Endothelial cell of hepatic sinusoid (primary cell): Measurements from ENCODE around the gene ZNF219.

Experiments
- in situ Hi-C: cut with HindIII; loops from 2 replicates; pipeline ENCODE4 v1.10.0; 2017; ENCODE audit warnings: low sequenced_read_pairs

ZNF219 gene

GRCh38 chr14:21088687-21089086 is 9.8 kb downstream of the ZNF219 start:
- in situ Hi-C loops = no loop called here

- in situ Hi-C loops = no loop called here
Observed at GRCh38 chr14:21087294-21088091, 11.0 kb downstream of the ZNF219 start.

- in situ Hi-C loops = no loop called here
Observed at GRCh38 chr14:21086908-21087293, 11.6 kb downstream of the ZNF219 start.

DNA sequence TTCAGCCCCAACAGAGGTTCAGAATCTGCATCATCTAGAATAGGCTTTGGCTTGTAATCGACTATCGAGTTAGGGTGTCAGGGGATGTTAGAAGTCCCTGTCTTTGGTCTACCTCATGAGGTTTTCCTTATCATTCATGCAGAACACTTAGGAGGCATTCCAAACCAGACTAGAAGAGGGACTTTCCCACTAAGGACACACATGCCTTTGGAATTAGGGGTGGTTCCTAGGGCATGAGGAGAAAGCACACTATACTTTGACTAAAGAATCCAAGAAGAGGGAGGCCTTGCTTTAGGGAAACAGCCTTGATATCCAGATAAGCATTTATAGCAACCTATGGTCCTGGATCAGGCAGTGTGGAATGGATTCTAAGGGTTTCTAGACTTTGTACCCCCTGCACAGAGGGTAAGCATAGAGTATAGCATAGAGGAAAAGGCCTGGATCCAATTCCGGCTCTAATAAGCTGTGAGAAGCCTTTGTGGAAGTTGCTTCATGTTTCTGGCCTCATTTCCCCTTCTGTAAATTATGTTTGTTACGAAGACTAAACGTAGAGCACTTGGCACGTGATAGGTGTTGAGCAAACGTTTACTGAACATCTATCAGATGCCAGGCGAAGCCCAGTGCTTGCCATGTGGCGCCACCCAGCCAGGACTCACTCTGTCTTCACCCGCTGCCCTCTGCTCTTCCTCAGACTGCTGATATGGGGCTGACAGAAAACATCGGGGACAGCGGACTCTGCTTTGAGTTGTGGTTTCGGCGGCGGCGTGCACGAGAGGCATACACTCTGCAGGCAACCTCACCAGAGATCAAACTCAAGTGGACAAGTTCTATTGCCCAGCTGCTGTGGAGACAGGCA is 13.2 kb downstream of the ZNF219 start:
- in situ Hi-C loops = no loop called here

GRCh38 chr14:21084396-21084795 is 14.1 kb downstream of the ZNF219 start:
- in situ Hi-C loops = no loop called here

- in situ Hi-C loops = no loop called here
Observed at GRCh38 chr14:21083565-21084325, 14.7 kb downstream of the ZNF219 start.

DNA sequence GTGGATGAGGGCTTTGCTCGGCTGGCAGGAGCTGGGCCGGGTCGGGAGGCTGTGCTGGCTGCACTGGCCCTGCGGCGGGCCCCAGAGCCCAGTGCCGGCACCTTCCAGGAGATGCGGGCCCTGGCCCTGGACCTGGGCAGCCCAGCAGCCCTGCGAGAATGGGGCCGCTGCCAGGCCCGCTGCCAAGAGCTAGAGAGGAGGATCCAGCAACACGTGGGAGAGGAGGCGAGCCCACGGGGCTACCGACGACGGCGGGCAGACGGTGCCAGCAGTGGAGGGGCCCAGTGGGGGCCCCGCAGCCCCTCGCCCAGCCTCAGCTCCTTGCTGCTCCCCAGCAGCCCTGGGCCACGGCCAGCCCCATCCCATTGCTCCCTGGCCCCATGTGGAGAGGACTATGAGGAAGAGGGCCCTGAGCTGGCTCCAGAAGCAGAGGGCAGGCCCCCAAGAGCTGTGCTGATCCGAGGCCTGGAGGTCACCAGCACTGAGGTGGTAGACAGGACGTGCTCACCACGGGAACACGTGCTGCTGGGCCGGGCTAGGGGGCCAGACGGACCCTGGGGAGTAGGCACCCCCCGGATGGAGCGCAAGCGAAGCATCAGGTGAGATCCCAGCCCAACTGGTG is 16.8 kb downstream of the ZNF219 start:
- in situ Hi-C loops = no loop called here

DNA sequence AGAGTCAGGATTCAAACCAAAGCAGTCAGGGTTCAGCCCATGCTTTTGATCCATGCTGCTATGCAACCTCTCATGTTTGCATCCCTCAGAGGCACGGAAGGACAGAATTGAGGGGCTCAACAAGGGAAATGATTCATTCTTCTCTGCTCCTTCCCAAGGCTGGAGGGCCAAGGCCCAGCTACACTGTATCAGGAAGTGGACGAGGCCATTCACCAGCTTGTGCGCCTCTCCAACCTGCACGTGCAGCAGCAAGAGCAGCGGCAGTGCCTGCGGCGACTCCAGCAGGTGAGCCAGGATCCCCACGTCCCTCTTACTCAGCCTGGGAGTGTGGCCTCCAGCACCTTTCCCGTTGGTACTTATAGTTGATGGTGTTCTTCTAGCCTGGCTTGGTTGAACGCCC is 19.7 kb downstream of the ZNF219 start:
- in situ Hi-C loops = no loop called here

- in situ Hi-C loops = no loop called here
Observed at GRCh38 chr14:21078287-21078686, 20.2 kb downstream of the ZNF219 start.

DNA sequence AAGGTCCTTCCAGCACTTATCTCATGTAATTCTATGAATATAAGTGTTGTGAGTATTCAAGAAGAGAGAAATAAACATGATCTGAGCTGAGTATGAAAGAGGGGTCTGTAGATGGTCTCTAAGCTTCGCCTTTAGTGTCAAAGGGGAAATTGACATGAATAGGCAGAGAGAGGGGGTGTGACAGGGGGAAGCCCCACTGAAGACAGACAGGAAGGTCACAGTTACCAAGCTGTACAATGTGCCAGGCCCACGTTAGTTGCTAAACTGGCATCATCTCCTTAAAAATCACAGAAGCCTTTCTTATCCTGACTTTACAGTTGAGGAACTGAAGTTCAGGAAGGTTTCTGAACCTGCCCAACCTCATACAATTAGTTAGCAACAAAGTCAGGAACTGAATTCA is 20.8 kb downstream of the ZNF219 start:
- in situ Hi-C loops = no loop called here

DNA sequence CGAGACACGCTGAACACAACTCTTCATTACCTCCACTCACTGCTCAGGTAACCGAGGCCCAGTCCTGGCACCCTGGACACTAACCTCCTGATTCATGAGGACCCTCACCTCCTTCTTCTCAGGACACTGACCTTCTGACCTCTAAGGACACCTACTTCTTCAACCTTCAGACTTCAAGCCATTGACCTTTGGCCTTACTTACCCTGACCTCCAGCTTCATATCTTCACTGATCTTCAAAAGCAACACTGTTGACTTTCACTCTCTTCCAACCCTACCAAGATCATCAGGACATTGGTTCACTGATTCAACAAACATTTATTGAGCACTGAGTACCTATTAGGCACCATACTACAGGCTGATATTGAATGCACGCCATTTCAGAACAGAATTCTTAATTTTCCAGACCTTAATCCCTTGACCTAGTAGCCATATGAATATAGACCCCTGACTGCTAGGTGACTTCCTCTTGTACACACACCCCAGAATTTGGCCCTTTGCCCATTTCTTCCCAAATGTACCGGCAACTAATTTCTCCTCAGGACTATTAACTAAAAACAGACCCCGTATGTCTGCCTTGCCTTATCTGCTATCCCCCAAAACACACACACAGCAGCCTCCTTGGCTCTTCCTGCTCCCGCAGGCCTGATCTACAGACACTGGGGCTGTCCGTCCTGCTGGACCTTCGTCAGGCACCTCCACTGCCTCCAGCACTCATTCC is 22.6 kb downstream of the ZNF219 start:
- in situ Hi-C loops = no loop called here

GRCh38 chr14:21074398-21075272 is 23.8 kb downstream of the ZNF219 start:
- in situ Hi-C loops = no loop called here

DNA sequence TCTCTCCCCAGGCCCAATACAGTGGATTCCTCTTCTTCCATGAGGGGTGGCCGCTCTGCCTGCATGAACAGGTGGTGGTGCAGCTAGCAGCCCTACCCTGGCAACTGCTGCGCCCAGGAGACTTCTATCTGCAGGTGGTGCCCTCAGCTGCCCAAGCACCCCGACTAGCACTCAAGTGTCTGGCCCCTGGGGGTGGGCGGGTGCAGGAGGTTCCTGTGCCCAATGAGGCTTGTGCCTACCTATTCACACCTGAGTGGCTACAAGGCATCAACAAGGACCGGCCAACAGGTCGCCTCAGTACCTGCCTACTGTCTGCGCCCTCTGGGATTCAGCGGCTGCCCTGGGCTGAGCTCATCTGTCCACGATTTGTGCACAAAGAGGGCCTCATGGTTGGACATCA is 24.5 kb downstream of the ZNF219 start:
- in situ Hi-C loops = no loop called here

GRCh38 chr14:21072781-21073339 is 25.6 kb downstream of the ZNF219 start:
- in situ Hi-C loops = no loop called here

DNA sequence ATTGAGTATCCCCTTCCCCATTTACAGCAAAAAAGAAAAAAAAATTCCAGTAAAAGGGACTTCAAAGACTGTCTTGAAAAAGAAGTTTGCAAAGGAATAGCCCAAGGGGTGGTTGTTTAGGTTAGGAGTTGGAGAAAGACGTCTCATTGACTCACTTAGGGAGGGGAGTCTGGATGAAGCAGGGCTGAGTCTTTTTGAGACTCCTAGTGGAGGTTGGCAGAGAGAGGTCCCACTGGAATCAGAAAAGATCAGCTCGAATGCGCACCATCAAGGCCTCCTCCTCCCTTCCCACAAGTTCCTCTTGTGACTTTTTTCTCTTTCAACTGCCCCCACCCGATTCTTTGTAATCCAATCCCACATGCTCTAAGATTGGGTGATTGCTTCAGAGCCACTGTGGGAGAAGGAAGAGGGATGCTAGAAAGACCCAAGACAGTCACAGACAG is 26.4 kb downstream of the ZNF219 start:
- in situ Hi-C loops = no loop called here

DNA sequence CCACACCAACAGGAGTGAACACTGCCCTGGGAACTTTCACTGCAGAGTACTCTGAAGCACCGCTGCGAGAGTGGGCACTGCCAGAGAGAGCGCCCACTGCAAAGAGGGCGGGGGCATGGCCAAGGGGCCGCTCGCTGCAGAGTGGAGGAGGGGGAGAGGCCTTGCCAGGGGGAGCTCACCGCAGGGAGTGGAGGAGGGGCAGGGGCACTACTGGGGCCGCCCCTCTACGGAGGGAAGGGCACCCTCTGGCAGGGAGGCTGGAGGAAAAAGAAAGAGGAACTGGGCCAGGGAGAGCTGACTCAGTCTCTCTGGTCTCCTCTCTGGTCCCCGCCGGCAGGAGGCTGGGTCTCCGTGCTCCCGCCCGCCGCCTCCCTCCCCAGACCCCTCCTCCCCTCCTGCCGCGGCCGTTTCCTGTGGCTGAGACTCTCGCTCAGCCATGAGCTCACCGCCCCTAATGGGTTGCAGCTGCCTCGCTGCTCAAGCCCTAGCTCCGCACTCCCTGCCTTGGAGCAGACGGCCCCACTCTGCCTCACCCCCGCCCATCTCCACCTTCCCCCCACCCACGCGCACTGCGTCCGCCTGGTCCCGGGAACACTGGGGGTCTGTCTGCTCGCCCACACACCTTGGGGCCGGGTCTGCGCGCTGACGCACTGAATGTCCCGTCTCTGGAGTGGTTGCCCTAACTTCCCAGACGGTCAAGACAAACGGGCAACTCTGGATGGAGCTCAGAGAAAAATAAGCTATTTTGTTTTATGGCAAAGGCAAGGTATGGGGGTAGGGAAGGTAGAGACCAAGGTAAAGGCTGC is 27.0 kb downstream of the ZNF219 start:
- in situ Hi-C loops = no loop called here

DNA sequence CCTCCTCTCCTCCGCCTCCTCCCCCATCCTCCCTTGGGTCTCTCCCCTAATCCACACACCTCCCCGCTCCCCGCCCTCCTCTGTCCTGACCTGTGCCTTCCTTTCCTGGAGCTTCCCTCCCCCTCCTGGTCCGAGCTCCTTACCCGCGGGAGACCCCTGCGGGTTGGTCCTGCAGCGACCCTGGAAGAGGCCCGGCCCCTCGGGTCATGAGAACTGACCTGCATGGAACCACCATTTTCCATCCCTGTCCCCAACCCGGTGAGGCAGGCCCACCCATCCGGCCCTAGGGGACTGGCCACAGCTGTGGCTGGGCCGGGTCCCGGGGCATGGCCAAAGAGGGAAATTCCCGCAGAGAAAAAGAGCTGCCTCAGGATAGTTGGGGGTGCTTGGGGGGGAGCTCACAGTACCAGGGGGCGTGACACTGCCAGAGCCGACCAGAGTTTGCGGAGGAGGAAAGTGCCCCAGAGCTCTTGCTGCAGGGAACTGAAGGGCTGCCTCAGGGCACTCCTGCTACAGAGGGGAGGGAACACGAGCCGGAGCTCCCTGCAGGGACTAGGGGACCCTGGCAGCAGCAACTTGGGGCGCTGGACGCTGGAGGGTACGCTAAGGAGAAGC is 27.7 kb downstream of the ZNF219 start:
- in situ Hi-C loops = no loop called here
